ENCODE measurements around the gene MSL1.

GRCh38 chr17:40112718-40113109, 9.1 kb upstream of the MSL1 start:
- TF ChIP-seq POLR2AphosphoS5 (IDR thresholded peaks at IDR 0.05; ENCODE audit: low read depth, low read length) (no peak), POLR2A (IDR thresholded peaks at IDR 0.05; ENCODE audit: low read depth, low read length) (no peak), TAF1 (IDR thresholded peaks at IDR 0.05; ENCODE audit: borderline replicate concordance, low read depth, low read length) (no peak)
